GM12801 (cell line): ENCODE results near the gene ELP4.

Experiments used
- CTCF ChIP-seq: IDR thresholded peaks from one replicate; pipeline ENCODE4 v1.5.1; 2011; ENCODE audit warnings: control low read depth; ENCODE audit not compliant: insufficient read length; ENCODE audit errors: extremely low read depth

The ELP4 gene

GRCh38 chr11:31720671-31721365, 211.3 kb downstream of the ELP4 start:
- TF ChIP-seq CTCF: no peak

- TF ChIP-seq CTCF: no peak
Measured at GRCh38 chr11:31722754-31723153, 213.2 kb downstream of the ELP4 start.

GRCh38 chr11:31725176-31725575, 215.6 kb downstream of the ELP4 start:
- TF ChIP-seq CTCF: no peak

- no peak for TF ChIP-seq CTCF
Measured at GRCh38 chr11:31728432-31728831, 218.9 kb downstream of the ELP4 start.

GRCh38 chr11:31740131-31740530, 230.6 kb downstream of the ELP4 start:
- TF ChIP-seq CTCF: no peak

- no peak for TF ChIP-seq CTCF
Measured at GRCh38 chr11:31747581-31747980, 238.0 kb downstream of the ELP4 start.

GRCh38 chr11:31757260-31757835, 247.8 kb downstream of the ELP4 start:
- TF ChIP-seq CTCF: no peak
